GM23248 (cell line): ENCODE data around the gene FAT1. TPM values are rescaled to one million over a fixed set of nuclear protein-coding genes. Genes with fewer than 3 reads are reported as not detected.

Source experiments
- DNase-seq: peaks from one replicate; pipeline ENCODE4 v3.0.0-alpha.2; 2015
- H2AFZ ChIP-seq: fragments of 200-600 bp; sonication (generic); 2 replicates; pipeline ENCODE4 v1.6.1; 2016; ENCODE audit warnings: antibody characterized with exemption
- H3F3A ChIP-seq: fragments of 200-600 bp; sonication (generic); 2 replicates; pipeline ENCODE4 v1.6.1; 2016; ENCODE audit warnings: mild to moderate bottlenecking, antibody characterized with exemption, mixed run types; ENCODE audit not compliant: insufficient read depth
- H3K27ac ChIP-seq: fragments of 200-600 bp; sonication (generic); 2 replicates; pipeline ENCODE4 v1.5.1; 2016; ENCODE audit warnings: mild to moderate bottlenecking
- H3K27me3 ChIP-seq: fragments of 200-600 bp; sonication (generic); replicated peaks from 2 replicates; pipeline ENCODE4 v1.6.1; 2016; ENCODE audit warnings: mild to moderate bottlenecking; ENCODE audit not compliant: insufficient read depth
- H3K36me3 ChIP-seq: fragments of 200-600 bp; sonication (generic); 2 replicates; pipeline ENCODE4 v1.6.1; 2016; ENCODE audit warnings: low read depth, mild to moderate bottlenecking
- H3K4me1 ChIP-seq: fragments of 200-600 bp; sonication (generic); 2 replicates; pipeline ENCODE4 v1.6.1; 2016; ENCODE audit warnings: mild to moderate bottlenecking; ENCODE audit not compliant: insufficient read depth
- H3K4me2 ChIP-seq: fragments of 200-600 bp; sonication (generic); one replicate; pipeline ENCODE4 v1.6.1; 2016; ENCODE audit warnings: mild to moderate bottlenecking; ENCODE audit not compliant: unreplicated experiment
- H3K4me3 ChIP-seq: fragments of 200-600 bp; sonication (generic); 2 replicates; pipeline ENCODE4 v1.5.1; 2016; ENCODE audit warnings: mild to moderate bottlenecking
- H3K79me2 ChIP-seq: fragments of 200-600 bp; sonication (generic); 2 replicates; pipeline ENCODE4 v1.6.1; 2016; ENCODE audit warnings: mild to moderate bottlenecking; ENCODE audit not compliant: insufficient read depth
- H3K9ac ChIP-seq: fragments of 200-600 bp; sonication (generic); 2 replicates; pipeline ENCODE4 v1.6.1; 2016; ENCODE audit warnings: mild to moderate bottlenecking
- H3K9me2 ChIP-seq: fragments of 200-600 bp; sonication (generic); 2 replicates; pipeline ENCODE4 v1.6.1; 2016; ENCODE audit warnings: mixed run types, mild to moderate bottlenecking, moderate library complexity; ENCODE audit not compliant: insufficient read depth
- H3K9me3 ChIP-seq: fragments of 200-600 bp; sonication (generic); one replicate; pipeline ENCODE4 v1.6.1; 2017; ENCODE audit warnings: low read depth
- H4K20me1 ChIP-seq: fragments of 200-600 bp; sonication (generic); 2 replicates; pipeline ENCODE4 v1.6.0; 2016; ENCODE audit not compliant: insufficient read depth
- EZH2 ChIP-seq: fragments of 200-600 bp; sonication (generic); IDR thresholded peaks from 2 replicates; pipeline ENCODE4 v1.6.1; 2018; ENCODE audit warnings: antibody characterized with exemption, mild to moderate bottlenecking; ENCODE audit not compliant: insufficient read depth, poor library complexity, severe bottlenecking
- EZH2phosphoT487 ChIP-seq: fragments of 200-600 bp; sonication (generic); IDR thresholded peaks from 2 replicates; pipeline ENCODE4 v1.6.1; 2018; ENCODE audit warnings: antibody characterized with exemption, moderate library complexity, mild to moderate bottlenecking, low read depth; ENCODE audit not compliant: insufficient read depth
- WGBS, 2 experiments: methylation state at CpG; one replicate each; pipeline ENCODE4 v1.1.6; 2015 to 2017; ENCODE audit warnings: low lambda C conversion rate in 2 of 2, low coverage in 1 of 2; ENCODE audit errors: missing lambda C conversion rate in 2 of 2; 5-methylcytosine and 5-hydroxymethylcytosine counted together
- in situ Hi-C: fragments of 300-500 bp; cut with MboI; formaldehyde crosslinking; loops from 2 replicates; pipeline ENCODE4 v1.15.0; 2020
- polyA plus RNA-seq: library from polyadenylated mRNA; unstranded; fragments of >200 nt; fragmentation: Nextera tagmentation; extraction: Ambion mirVana; gene quantifications from 2 replicates; pipeline ENCODE4 v1.2.1, GENCODE V29; 2016
- total RNA-seq: library from RNA; depleted of rRNA; stranded (reverse); fragments of >200 nt; shearing (Covaris generic); gene quantifications from 2 replicates; pipeline ENCODE4 v1.2.3, GENCODE V29; 2014

Gene FAT1
- total and polyA plus RNA-seq, 2 experiments from 2014 or later, result 53.3 to 250 TPM

GRCh38 chr4:186767794-186768193, 44.1 kb upstream of the FAT1 start:
- peaks cover 25% of the 10 kb centered on the region for H3K4me1 ChIP-seq
- no peaks in the 10 kb centered on the region for H3K27me3 ChIP-seq
- TF ChIP-seq EZH2phosphoT487 (no peak), EZH2 (no peak)
- no peaks in the 10 kb centered on the region for H3K9me2 ChIP-seq
- H4K20me1 ChIP-seq, result no peaks in the 10 kb centered on the region
- H3K4me3 ChIP-seq, result no peak overlapping the region
- no peak overlapping the region for H3K27ac ChIP-seq
- H3K9ac ChIP-seq, result no peak overlapping the region
- 71 to 84% methylated on average over 4 of the region's 4 CpGs for WGBS, 2 experiments
- no peak overlapping the region for H2AFZ ChIP-seq
- DNase-seq, result no peak
- peaks cover 24% of the 10 kb centered on the region for H3F3A ChIP-seq
- no peak overlapping the region for H3K4me2 ChIP-seq
- in situ Hi-C loops, result no loop called here
- H3K36me3 ChIP-seq, result no peaks in the 10 kb centered on the region
- H3K79me2 ChIP-seq, result no peaks in the 10 kb centered on the region
- H3K9me3 ChIP-seq, result no peaks in the 10 kb centered on the region

GRCh38 chr4:186765673-186766546, 42.3 kb upstream of the FAT1 start:
- H3K4me1 ChIP-seq, result peaks cover 17% of the 10 kb centered on the region
- H3F3A ChIP-seq, result peaks cover 14% of the 10 kb centered on the region
- H3K9me2 ChIP-seq, result no peaks in the 10 kb centered on the region
- in situ Hi-C loops, result no loop called here
- H3K4me3 ChIP-seq, result no peak overlapping the region
- no peak overlapping the region for H3K27ac ChIP-seq
- no peak for DNase-seq
- H3K9me3 ChIP-seq, result no peaks in the 10 kb centered on the region
- H3K4me2 ChIP-seq, result no peak overlapping the region
- no peak overlapping the region for H3K9ac ChIP-seq
- 83% methylated on average over 18 of the region's 18 CpGs for WGBS, 2 experiments
- H3K27me3 ChIP-seq, result no peaks in the 10 kb centered on the region
- H2AFZ ChIP-seq, result peak overlapping the region; percentile 40
- TF ChIP-seq EZH2, result no peak
- no peak for TF ChIP-seq EZH2phosphoT487
- H4K20me1 ChIP-seq, result no peaks in the 10 kb centered on the region
- no peaks in the 10 kb centered on the region for H3K36me3 ChIP-seq
- H3K79me2 ChIP-seq, result no peaks in the 10 kb centered on the region

GRCh38 chr4:186765138-186765537, 41.5 kb upstream of the FAT1 start:
- Histone ChIP-seq H3K9me2 (no peaks in the 10 kb centered on the region), H3K4me3 (no peak overlapping the region), H3K9me3 (no peaks in the 10 kb centered on the region), H4K20me1 (no peaks in the 10 kb centered on the region), H3K27ac (no peak overlapping the region; the same call in 1 of the 2 replicates), H2AFZ (peak overlapping the region; percentile 40), H3F3A (peaks cover 9% of the 10 kb centered on the region; the same call in 1 of the 2 replicates), H3K36me3 (no peaks in the 10 kb centered on the region), H3K4me2 (peak overlapping the region; percentile 22), H3K79me2 (no peaks in the 10 kb centered on the region), H3K4me1 (peaks cover 10% of the 10 kb centered on the region), H3K9ac (no peak overlapping the region), H3K27me3 (no peaks in the 10 kb centered on the region)
- WGBS, 2 experiments, result 29 to 44% methylated on average over 9 of the region's 9 CpGs
- no peak for TF ChIP-seq EZH2phosphoT487
- no peak for TF ChIP-seq EZH2
- in situ Hi-C loops, result no loop called here
- DNase-seq, result peak; percentile 65

GRCh38 chr4:186764457-186764856, 40.8 kb upstream of the FAT1 start:
- no peaks in the 10 kb centered on the region for H3K27me3 ChIP-seq
- H2AFZ ChIP-seq, result peak overlapping the region; percentile 40; the same call in 1 of the 2 replicates
- H3K4me3 ChIP-seq, result no peak overlapping the region
- H3F3A ChIP-seq, result 0 out of 2 replicates have a peak, but pooled peaks cover 6% of the 10 kb centered on the region
- H3K4me1 ChIP-seq, result peaks cover 8% of the 10 kb centered on the region; the same call in 1 of the 2 replicates
- no peaks in the 10 kb centered on the region for H4K20me1 ChIP-seq
- no peak for DNase-seq
- H3K27ac ChIP-seq, result peak overlapping the region; percentile 4; the same call in 1 of the 2 replicates
- no peak overlapping the region for H3K4me2 ChIP-seq
- TF ChIP-seq EZH2phosphoT487, result no peak
- TF ChIP-seq EZH2, result no peak
- in situ Hi-C loops, result no loop called here
- H3K36me3 ChIP-seq, result no peaks in the 10 kb centered on the region
- WGBS, 2 experiments, result 85 to 88% methylated on average over 4 of the region's 4 CpGs
- H3K9ac ChIP-seq, result no peak overlapping the region
- no peaks in the 10 kb centered on the region for H3K9me2 ChIP-seq
- no peaks in the 10 kb centered on the region for H3K79me2 ChIP-seq
- H3K9me3 ChIP-seq, result no peaks in the 10 kb centered on the region
